ENCODE results near the gene DLGAP1.

- TF ChIP-seq CTCF (IDR thresholded peaks at IDR 0.05; ENCODE audit: low read length) (no peak), EZH2 (IDR thresholded peaks at IDR 0.05; ENCODE audit: borderline replicate concordance, low read length) (no peak)
Measured at GRCh38 chr18:3721771-3722648, 733.1 kb downstream of the DLGAP1 start.

All from OCI-LY1 (cell line).